Heart left ventricle (tissue), 16 donors: ENCODE data around the gene PRDM8. TPM values are rescaled to one million over a fixed set of nuclear protein-coding genes. Genes with fewer than 3 reads are reported as not detected.

Source experiments
- ATAC-seq, 4 donors: fragments of 200-7000 bp; cut with Tn5 transposase; one replicate each; pipeline ENCODE4 v1.9.1; 2020 to 2022; ENCODE audit warnings: moderate library complexity in 4 of 4, mild to moderate bottlenecking in 3 of 4, moderate number of reproducible peaks in 1 of 4
- DNase-seq, 5 donors: peaks; one replicate each; pipeline ENCODE4 v3.0.0-alpha.2; 2020
- H3K27ac ChIP-seq, 12 donors: fragments of 200-600 bp; sonication (generic) in 4 of 12; one replicate each; pipeline versions ENCODE4 v1.5.0 to v1.8.0; 2016 to 2022; ENCODE audit warnings: mild to moderate bottlenecking in 2 of 12
- H3K27me3 ChIP-seq, 9 donors: fragments of 200-600 bp; sonication (generic) in 2 of 9; one replicate each; pipeline versions ENCODE4 v1.5.1 to v1.8.0; 2016 to 2022; ENCODE audit warnings: mild to moderate bottlenecking in 3 of 9
- H3K36me3 ChIP-seq, 9 donors: fragments of 200-600 bp; sonication (generic) in 2 of 9; one replicate each; pipeline versions ENCODE4 v1.5.0 to v1.8.0; 2018 to 2022; ENCODE audit warnings: mild to moderate bottlenecking in 2 of 9
- H3K4me1 ChIP-seq, 12 donors: fragments of 200-600 bp; sonication (generic) in 4 of 12; one replicate each; pipeline versions ENCODE4 v1.5.0 to v1.8.0; 2016 to 2022; ENCODE audit warnings: mild to moderate bottlenecking in 3 of 12
- H3K4me3 ChIP-seq, 12 donors: fragments of 200-600 bp; sonication (generic) in 4 of 12; one replicate each; pipeline versions ENCODE4 v1.5.0 to v1.8.0; 2017 to 2022; ENCODE audit warnings: mild to moderate bottlenecking in 9 of 12, moderate library complexity in 4 of 12
- H3K9me3 ChIP-seq, 12 donors: fragments of 200-600 bp; sonication (generic) in 4 of 12; one replicate each; pipeline versions ENCODE4 v1.5.0 to v1.8.0; 2016 to 2022; ENCODE audit warnings: mild to moderate bottlenecking in 1 of 12
- CTCF ChIP-seq, 12 donors: fragments of 200-600 bp; sonication (generic) in 4 of 12; IDR thresholded peaks; one replicate each; pipeline versions ENCODE4 v1.5.0 to v1.8.0; 2018 to 2022; ENCODE audit warnings: antibody characterized with exemption in 12 of 12, mild to moderate bottlenecking in 5 of 12
- POLR2A ChIP-seq, 2 donors: fragments of 450-650 bp; IDR thresholded peaks; one replicate each; pipeline ENCODE4 v1.6.1; 2017; ENCODE audit warnings: antibody characterized with exemption in 2 of 2, mild to moderate bottlenecking in 2 of 2, moderate library complexity in 2 of 2
- WGBS, 4 donors: extraction: QIAGEN DNeasy Blood & Tissue Kit in 2 of 4; methylation state at CpG; one replicate each; pipeline versions ENCODE4 v1.1.5 to v1.1.7; 2013 to 2018; 5-methylcytosine and 5-hydroxymethylcytosine counted together
- intact Hi-C, 10 donors: fragments of 100-400 bp; cut with DNase I; formaldehyde crosslinking; loops; one replicate each; pipeline versions ENCODE4 v1.11.1 to v1.14.2; 2022
- polyA plus RNA-seq, 2 donors: library from polyadenylated mRNA; stranded (reverse); fragments of 200-250 nt; gene quantifications; one replicate each; pipeline ENCODE4 v1.2.3, GENCODE V29; 2013
- total RNA-seq, 9 donors: library from RNA; depleted of rRNA in 2 of 9; stranded (reverse); fragments of >200 nt in 2 of 9; fragmentation: NEBNext Ultra II Directional in 3 of 9; extraction: Animal tissue kit (Norgen Biotek cat#: 25700) in 3 of 9; gene quantifications; one replicate each; pipeline versions ENCODE4 v1.1.0 to v1.2.4, GENCODE V29; 2016 to 2023
- donor health status: ischemic (EF 13 %, LVEDD 7.1; RV severe dilation, severe dysfunction).
- donor health status: healthy with polysubstance abuse.
- donor health status: DM: no; HTN: yes; CAD: no.
- donor health status: DM: no; HTN: no; CAD: no.
- donor health status: ischemic (EF 25% LVEDD 6.9; RV normal size, moderate dysfunction).
- donor health status: ischemic (EF 25% LVEDD 5.7; RV mildly dilated, moderate dysfunction).
- donor health status: healthy.
- donor health status: DM: yes; HTN: yes; CAD: no.
- donor health status: ischemic (EF 35%, LVEDD 5.7; RV mildly dilated, moderate dysfunction).
- donor health status: nonischemic (EF 11% LVEDD 7.7; RV severe dilation, severe dysfunction).
- donor health status: DM: yes; HTN: yes; CAD: no.
- donor health status: PGD.
- donor health status: ischemic (EF 29% LVEDD 5.4; RV normal size, mild dysfunction).
- donor health status: nonischemic (EF 23%, LVEDD 6.1; RV moderate dilation, normal function).

PRDM8 gene
- total and polyA plus RNA-seq, 11 donors = 0.26 to 1.9 (median 0.80) TPM

DNA sequence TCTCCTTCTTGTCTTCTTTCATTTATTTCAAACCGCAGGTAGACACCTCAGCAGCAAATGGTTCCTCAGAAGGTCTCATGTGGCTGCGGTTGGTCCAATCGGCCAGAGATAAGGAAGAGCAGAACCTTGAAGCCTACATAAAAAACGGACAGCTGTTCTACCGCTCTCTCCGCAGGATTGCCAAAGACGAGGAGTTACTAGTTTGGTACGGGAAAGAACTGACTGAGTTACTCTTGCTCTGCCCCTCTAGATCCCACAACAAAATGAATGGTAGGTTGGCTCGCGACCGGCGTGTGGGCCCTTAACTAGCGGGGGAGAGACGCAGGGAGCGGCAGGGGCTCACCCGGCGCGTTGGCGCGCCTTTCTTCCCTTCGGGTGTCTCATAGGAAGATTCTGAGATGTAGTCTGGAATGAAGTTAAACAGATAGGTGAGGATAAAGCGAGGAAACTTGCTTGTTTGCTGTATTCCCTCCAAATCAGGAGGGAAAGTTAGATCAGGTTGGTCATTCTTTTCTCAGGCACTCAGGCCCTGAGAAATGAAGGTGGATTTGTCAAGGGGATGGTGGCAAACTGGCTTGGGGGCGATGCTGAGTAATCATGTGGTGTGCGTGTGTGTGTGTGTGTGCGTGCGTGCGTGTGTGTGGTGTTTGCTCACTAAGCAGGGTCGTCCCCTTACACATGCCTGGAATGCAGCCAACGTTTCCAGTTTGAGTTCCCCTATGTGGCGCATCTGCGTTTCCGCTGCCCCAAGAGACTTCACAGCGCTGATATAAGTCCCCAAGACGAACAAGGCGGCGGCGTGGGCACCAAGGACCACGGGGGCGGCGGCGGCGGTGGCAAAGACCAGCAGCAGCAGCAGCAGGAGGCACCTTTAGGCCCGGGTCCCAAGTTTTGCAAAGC is 4.2 kb downstream of the PRDM8 start:
- Histone ChIP-seq H3K36me3 (no peaks in the 10 kb centered on the region), H3K27me3 (peaks cover 0 to 62% (median 45%) of the 10 kb centered on the region in 9 donors), H3K4me3 (peak overlapping the region; percentile 42 to 69 (median 62)), H3K27ac (peak overlapping the region in 8 of 12 donors; percentile 35 to 91 (median 59)), H3K4me1 (peaks cover 0 to 33% (median 10%) of the 10 kb centered on the region in 12 donors), H3K9me3 (no peaks in the 10 kb centered on the region)
- DNase-seq (peak in 4 of 5 donors; percentile 57 to 78 (median 59)), ATAC-seq (peak; percentile 12 to 26 (median 15))
- intact Hi-C loops = loop anchor here in 2 of 10 donors (5.0 kb wide), 2 partner anchors 129 to 1254 kb away; partner anchors contain the start of gene ANTXR2 (in 1 of the 2)
- WGBS, 4 donors = 35 to 42% (median 41%) methylated on average over 43 of the region's 43 CpGs
- TF ChIP-seq CTCF (IDR thresholded peaks at IDR 0.05) = no peak
- TF ChIP-seq POLR2A (IDR thresholded peaks at IDR 0.05) = no peak

DNA sequence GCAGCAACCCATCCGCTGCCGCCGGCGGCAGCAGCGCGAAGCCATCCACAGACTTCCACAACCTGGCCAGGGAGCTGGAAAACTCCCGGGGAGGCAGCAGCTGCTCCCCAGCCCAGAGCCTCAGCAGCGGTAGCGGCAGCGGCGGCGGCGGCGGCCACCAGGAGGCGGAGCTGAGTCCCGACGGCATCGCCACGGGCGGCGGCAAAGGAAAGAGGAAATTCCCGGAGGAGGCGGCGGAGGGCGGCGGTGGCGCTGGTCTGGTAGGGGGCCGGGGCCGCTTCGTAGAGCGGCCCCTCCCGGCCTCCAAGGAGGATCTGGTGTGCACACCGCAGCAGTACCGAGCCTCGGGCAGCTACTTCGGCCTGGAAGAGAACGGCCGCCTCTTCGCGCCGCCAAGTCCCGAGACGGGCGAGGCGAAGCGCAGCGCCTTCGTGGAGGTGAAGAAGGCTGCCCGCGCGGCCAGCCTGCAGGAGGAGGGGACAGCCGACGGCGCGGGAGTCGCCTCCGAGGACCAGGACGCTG is 4.9 kb downstream of the PRDM8 start:
- peak; percentile 82 to 94 (median 86) for DNase-seq
- Histone ChIP-seq H3K27ac (peak overlapping the region in 11 of 12 donors; percentile 10 to 91 (median 57)), H3K4me1 (peaks cover 0 to 33% (median 10%) of the 10 kb centered on the region in 12 donors), H3K27me3 (peaks cover 0 to 60% (median 38%) of the 10 kb centered on the region in 9 donors), H3K36me3 (no peaks in the 10 kb centered on the region), H3K4me3 (peak overlapping the region; percentile 42 to 69 (median 62)), H3K9me3 (no peaks in the 10 kb centered on the region)
- 1 to 4% (median 1%) methylated on average over 36 to 58 of the region's 58 CpGs for WGBS, 4 donors
- ATAC-seq = peak; percentile 62 to 90 (median 84)
- no peak for TF ChIP-seq POLR2A (IDR thresholded peaks at IDR 0.05)
- peak; percentile 69 to 92 (median 84) for TF ChIP-seq CTCF (IDR thresholded peaks at IDR 0.05)
- intact Hi-C loops = loop anchor here in 2 of 10 donors (5.0 kb wide), 2 partner anchors 130 to 1255 kb away; partner anchors contain the start of gene ANTXR2 (in 1 of the 2)

DNA sequence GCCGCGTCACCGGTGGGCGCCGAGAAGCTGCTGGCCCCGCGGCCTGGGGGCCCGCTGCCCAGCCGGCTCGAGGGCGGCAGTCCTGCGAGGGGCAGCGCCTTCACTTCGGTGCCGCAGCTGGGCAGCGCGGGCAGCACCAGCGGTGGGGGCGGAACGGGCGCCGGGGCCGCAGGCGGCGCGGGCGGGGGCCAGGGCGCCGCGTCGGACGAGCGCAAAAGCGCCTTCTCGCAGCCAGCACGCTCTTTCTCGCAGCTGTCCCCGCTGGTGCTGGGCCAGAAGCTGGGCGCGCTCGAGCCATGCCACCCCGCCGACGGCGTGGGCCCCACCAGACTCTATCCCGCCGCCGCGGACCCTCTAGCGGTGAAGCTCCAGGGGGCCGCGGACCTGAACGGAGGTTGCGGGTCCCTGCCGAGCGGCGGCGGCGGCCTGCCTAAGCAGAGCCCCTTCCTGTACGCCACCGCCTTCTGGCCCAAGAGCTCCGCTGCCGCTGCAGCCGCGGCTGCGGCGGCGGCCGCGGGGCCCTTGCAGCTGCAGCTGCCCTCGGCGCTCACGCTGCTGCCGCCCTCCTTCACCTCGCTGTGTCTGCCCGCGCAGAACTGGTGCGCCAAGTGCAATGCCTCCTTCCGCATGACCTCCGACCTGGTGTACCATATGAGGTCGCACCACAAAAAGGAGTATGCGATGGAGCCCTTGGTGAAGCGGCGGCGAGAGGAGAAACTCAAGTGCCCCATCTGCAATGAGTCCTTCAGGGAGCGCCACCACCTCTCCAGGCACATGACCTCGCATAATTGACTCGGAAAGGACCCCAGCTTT is 5.6 kb downstream of the PRDM8 start:
- WGBS, 4 donors = 2 to 7% (median 4%) methylated on average over 25 to 88 of the region's 88 CpGs
- peak in 1 of 5 donors; percentile 70 for DNase-seq

More for the DNA sequence above, 5.6 kb downstream of the PRDM8 start:
- peaks cover 0 to 57% (median 34%) of the 10 kb centered on the region in 9 donors for H3K27me3 ChIP-seq
- intact Hi-C loops = loop anchor here in 2 of 10 donors (5.0 kb wide), 2 partner anchors 131 to 1256 kb away; partner anchors contain the start of gene ANTXR2 (in 1 of the 2)
- peak overlapping the region in 11 of 12 donors; percentile 10 to 91 (median 57) for H3K27ac ChIP-seq
- no peaks in the 10 kb centered on the region for H3K36me3 ChIP-seq
- ATAC-seq = peak in 2 of 4 donors; percentile 33 to 43
- peak overlapping the region; percentile 42 to 69 (median 62) for H3K4me3 ChIP-seq
- peaks cover 0 to 29% (median 9%) of the 10 kb centered on the region in 12 donors for H3K4me1 ChIP-seq
- H3K9me3 ChIP-seq = no peaks in the 10 kb centered on the region
- TF ChIP-seq POLR2A (IDR thresholded peaks at IDR 0.05) (no peak), CTCF (IDR thresholded peaks at IDR 0.05) (peak in 1 of 12 donors; percentile 16)
